HG03354 (cell line): Measurements from ENCODE around the gene ENAH.
A peak's percentile ranks its signal among the peaks of the same experiment; 100 is the strongest.
"Not testable (repeated sequence)": the region's sequence is repeated elsewhere in the genome, so short reads cannot be mapped to it uniquely, and the experiment has no call there.

ENCODE experiments used
- ATAC-seq: cut with Tn5 transposase; IDR thresholded peaks from one replicate; pipeline ENCODE4 v1.9.1; 2021; ENCODE audit warnings: mild to moderate bottlenecking; ENCODE audit not compliant: unreplicated experiment, poor library complexity, severe bottlenecking

ENAH gene

GRCh38 chr1:225652729-225653462 is at the start of gene ENAH:
Gene ENAH, minus strand, starts transcription at chr1:225653123. Its CDS starts 433 bp downstream, at chr1:225652690.
- ATAC-seq: peak; percentile 67

DNA sequence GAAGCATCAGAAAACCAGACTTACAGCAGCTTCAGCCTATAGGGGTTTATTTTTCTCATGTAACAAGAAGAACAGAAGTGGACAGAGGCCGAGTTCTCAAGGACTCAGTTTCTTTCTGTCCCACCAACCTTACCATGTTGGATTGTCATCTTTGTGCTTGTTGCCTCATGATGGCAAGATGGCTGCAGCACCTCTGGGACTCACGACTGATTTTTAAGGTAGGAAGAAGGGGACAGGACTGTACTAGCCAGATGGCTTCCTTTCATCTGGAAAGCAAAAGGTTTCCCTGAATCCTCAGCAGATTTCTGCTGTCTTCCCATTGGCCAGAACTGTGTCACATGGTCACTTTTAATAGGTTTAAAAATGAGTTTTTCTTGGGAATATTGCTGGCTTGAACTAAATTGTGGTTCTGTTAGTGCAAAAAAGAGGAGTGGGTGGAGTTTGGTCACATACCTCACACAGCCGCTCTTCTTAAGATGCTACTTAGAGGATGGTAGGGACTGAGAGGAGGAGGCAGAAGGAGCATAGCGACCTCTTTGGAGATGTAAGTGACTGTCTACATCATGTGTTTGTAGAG is 48.1 kb upstream of the ENAH start:
- no peak for ATAC-seq

GRCh38 chr1:225700164-225700821 is 47.4 kb upstream of the ENAH start:
- ATAC-seq: no peak

DNA sequence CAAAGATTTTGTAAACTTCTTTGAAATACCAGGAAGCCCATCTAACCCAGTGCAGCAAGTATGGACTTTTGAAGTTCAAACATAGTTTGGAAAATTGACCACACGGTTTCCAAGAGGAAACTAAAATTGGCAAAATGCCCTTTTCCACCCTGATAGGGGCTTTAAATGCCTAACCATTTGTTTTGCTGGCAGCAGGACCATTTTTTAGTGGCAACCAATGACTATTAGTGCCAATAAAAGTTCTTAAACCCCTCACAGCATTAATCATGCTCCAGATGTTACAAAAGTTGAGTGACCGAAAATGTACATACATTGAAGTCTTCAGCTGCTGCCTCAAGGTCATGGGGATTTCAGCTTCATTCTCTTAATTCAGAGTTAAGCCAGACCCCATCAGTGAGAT is 46.4 kb upstream of the ENAH start:
- ATAC-seq: no peak

DNA sequence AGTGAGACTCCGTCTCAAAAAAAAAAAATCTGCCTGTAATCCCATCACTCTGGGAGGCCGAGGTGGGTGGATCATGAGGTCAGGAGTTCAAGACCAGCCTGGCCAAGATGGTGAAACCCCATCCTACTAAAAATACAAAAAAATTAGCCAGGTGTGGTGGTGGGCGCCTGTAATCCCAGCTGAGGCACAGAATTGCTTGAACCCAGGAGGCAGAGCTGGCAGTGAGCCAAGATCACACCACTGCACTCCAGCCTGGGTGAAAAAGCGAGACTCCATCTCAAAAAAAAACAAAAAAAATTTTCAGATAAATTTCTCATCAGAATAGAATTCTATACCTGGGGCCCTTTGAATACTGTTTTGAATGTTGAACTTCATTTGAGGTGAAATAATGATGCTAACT is 45.3 kb upstream of the ENAH start:
- not testable (repeated sequence) for ATAC-seq

GRCh38 chr1:225697428-225697827 is 44.5 kb upstream of the ENAH start:
- no peak for ATAC-seq

- ATAC-seq: no peak
Observed at GRCh38 chr1:225695578-225696337, 42.8 kb upstream of the ENAH start.

GRCh38 chr1:225694151-225694603 is 41.3 kb upstream of the ENAH start:
- ATAC-seq: no peak

DNA sequence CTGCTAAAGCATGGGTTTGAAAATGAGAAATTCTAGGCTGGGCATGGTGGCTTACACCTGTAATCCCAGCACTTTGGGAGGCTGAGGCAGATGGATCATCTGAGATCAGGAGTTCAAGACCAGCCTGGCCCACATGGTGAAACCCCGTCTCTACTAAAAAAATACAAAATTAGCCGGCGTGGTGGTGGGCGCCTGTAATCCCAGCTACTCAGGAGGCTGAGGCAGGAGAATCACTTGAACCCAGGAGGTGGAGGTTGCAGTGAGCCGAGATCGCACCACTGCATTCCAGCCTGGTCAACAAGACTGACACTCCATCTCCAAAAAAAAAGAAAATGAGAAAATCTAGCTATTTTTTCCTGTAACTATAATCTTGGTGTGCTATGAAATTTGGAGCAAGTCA is 40.8 kb upstream of the ENAH start:
- ATAC-seq: not testable (repeated sequence)

- ATAC-seq: no peak
Observed at GRCh38 chr1:225693085-225693696, 40.3 kb upstream of the ENAH start.

DNA sequence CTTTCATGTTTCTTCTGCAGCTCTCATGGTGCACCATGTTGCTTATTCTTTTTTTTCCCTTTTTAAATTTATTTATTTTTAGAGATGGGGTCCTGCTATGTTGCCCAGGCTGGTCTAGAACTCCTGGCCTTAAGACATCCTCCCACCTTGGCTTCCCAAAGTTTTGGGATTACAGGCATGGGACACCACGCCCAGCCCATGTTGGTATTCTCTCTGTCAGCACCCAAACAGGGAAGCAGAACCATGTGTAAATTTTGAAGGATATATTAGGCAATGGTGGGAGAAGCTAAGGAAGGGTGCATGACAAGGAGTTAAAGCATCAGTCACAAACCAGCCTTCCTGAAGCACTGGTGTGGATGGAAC is 39.6 kb upstream of the ENAH start:
- ATAC-seq: no peak

DNA sequence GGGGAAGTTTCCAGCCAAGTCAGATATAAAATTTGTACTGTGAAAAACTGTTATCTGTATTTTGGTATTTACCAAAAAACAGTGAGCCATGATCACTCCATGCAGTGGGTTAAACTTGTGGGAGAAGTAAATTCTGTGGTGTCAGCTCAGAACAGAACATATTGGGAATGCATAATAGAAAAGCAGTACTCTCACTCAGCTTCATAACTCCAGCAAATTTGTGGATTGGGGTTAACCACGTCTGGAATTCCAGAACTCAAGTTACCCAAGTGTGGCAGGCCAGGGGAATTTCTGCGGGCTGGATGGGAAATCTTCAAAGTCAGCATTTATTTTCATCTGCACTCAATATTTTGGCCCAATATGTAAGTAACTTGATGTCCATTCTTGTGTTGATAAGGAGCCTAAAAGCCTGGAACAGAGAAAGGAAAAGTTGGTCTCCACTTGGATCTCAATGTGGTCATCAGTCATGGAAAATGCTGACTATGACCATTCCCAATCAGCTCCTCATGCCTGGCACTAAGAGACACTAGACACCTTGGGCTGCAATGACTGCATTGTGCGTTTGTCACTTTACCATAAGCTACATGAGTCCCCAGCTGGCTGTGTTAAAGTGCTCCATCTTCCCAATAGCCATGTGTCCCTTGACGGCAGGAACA is 39.1 kb upstream of the ENAH start:
- no peak for ATAC-seq

- ATAC-seq: no peak
Observed at GRCh38 chr1:225691377-225691776, 38.5 kb upstream of the ENAH start.

DNA sequence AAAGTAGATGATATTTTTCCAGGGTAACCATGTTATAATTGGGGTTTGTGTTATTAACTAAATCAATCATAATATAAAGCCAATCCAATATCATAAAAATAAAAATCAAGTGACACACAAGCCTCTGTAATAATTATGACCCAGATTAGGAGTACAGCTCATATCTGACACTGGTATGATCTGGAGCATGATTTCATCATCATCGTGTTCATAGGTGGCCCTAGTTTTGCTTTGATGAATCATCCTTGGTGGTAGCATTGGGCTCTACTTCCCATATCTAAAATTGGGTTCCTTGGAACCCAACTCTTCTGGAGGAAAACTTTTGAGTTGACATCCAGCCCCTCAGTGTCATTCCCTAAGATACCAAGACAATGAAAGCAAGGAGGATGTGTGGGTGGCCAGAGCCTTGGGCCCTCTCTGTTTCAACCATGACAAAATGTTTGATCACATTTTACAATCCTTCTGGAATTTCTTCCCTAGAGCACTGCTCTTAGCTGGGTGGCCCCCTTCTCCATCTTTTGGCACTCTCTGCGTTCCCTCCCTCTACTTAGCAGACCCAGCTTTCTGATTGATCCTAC is 37.0 kb upstream of the ENAH start:
- ATAC-seq: no peak

GRCh38 chr1:225688345-225688744 is 35.4 kb upstream of the ENAH start:
- no peak for ATAC-seq

DNA sequence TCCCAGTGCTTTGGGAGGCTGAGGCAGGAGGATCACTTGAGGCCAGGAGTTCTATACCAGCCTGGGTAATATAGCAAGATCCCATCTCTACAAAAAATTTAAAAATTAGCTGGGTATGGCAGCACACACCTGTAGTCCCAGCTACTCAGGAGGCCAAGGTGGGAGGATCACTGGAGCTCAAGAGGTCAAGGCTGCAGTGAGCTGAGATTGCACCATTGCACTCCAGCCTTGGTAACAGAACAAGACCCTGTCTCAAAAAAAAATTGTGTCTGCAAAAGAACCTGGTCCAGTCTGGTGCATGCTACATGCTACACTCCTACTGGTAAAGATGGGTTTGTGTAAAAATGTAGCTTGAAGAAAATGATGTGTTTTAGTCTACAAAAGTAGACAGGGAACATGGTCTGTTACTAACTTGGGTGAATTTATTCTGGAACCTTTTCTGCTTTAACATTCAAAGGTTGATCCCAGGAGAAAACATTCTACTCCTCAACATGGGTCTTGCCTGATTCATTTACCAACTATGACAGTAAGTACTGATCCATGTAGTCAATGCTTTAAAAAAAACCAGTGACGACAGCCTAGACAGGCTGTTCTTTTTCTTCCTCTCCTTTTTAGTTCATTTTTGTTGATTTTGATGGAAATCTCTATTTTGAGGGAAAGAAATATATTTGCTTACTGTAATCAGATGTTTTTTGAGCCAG is 32.7 kb upstream of the ENAH start:
- no peak for ATAC-seq

GRCh38 chr1:225684741-225685140 is 31.8 kb upstream of the ENAH start:
- no peak for ATAC-seq

- ATAC-seq: no peak
Observed at GRCh38 chr1:225681231-225681630, 28.3 kb upstream of the ENAH start.

DNA sequence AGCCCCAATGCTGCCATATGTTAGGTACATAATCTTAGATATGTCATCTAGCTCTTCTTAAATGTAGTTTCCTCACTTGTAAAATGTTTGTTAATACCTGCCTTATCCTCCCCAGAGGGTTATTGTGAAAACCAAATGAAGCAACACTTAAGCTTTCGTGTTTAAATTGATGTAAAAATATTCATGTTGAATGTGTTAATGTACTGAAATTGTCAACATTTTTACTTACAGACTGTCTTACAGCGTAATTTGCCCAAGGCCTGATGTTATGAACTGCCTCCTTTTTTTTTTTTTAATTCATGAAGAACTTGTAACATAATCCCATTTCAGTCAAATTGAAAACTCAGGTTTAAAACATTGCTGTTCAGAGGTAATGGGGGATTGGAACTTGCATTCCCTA is 25.6 kb upstream of the ENAH start:
- no peak for ATAC-seq
